Stimulated activated naive CD8-positive, alpha-beta T cell treated with anti-CD3 and anti-CD28 coated beads, Interleukin-15, amount 100 ng/mL, for 72 hours (primary cell): ENCODE results near the gene FBXO42.
A peak's percentile ranks its signal among the peaks of the same experiment; 100 is the strongest.
"Not testable (repeated sequence)": the region's sequence is repeated elsewhere in the genome, so short reads cannot be mapped to it uniquely, and the experiment has no call there.

ENCODE experiments used
- ATAC-seq: fragments of 150-1000 bp; cut with Tn5 transposase; 2 replicates; pipeline ENCODE4 v1.10.0; 2021; ENCODE audit warnings: mild to moderate bottlenecking, moderate library complexity
- DNase-seq, 2 donors: peaks; one replicate each; pipeline ENCODE4 v3.0.0; 2021 to 2022
- H3K27ac Mint-ChIP-seq, 2 donors: one replicate each; pipeline ENCODE4 v1.8.0; 2022; ENCODE audit warnings: mild to moderate bottlenecking in 2 of 2, mixed read lengths in 2 of 2, moderate library complexity in 2 of 2
- H3K27me3 Mint-ChIP-seq: one replicate; pipeline ENCODE4 v1.8.0; 2022; ENCODE audit warnings: mixed read lengths
- H3K4me1 Mint-ChIP-seq: one replicate; pipeline ENCODE4 v1.8.0; 2022; ENCODE audit warnings: mild to moderate bottlenecking, mixed read lengths
- H3K4me3 Mint-ChIP-seq, 2 donors: one replicate each; pipeline ENCODE4 v1.8.0; 2022; ENCODE audit warnings: mild to moderate bottlenecking in 2 of 2, mixed read lengths in 2 of 2, moderate library complexity in 1 of 2
- H3K9me3 Mint-ChIP-seq, 2 donors: one replicate each; pipeline ENCODE4 v1.8.0; 2022; ENCODE audit warnings: mixed read lengths in 2 of 2

Gene FBXO42

GRCh38 chr1:16380868-16381267, 28.6 kb upstream of the FBXO42 start:
- ATAC-seq: no peak
- no peaks in the 10 kb centered on the region for H3K9me3 Mint-ChIP-seq
- no peak for DNase-seq
- peak overlapping the region in 1 of 2 donors; percentile 76 for H3K27ac Mint-ChIP-seq
- H3K4me1 Mint-ChIP-seq: peaks cover 83% of the 10 kb centered on the region
- H3K27me3 Mint-ChIP-seq: no peaks in the 10 kb centered on the region
- no peak overlapping the region for H3K4me3 Mint-ChIP-seq

GRCh38 chr1:16378443-16378842, 26.2 kb upstream of the FBXO42 start:
- H3K4me3 Mint-ChIP-seq: no peak overlapping the region
- H3K27ac Mint-ChIP-seq: peak overlapping the region in 1 of 2 donors; percentile 4
- no peak for DNase-seq
- ATAC-seq: no peak
- H3K4me1 Mint-ChIP-seq: peaks cover 85% of the 10 kb centered on the region
- no peaks in the 10 kb centered on the region for H3K9me3 Mint-ChIP-seq
- H3K27me3 Mint-ChIP-seq: no peaks in the 10 kb centered on the region

GRCh38 chr1:16376971-16377370, 24.7 kb upstream of the FBXO42 start:
- no peaks in the 10 kb centered on the region for H3K27me3 Mint-ChIP-seq
- H3K27ac Mint-ChIP-seq: peak overlapping the region; percentile 53 to 91
- ATAC-seq: no peak
- H3K4me1 Mint-ChIP-seq: peaks cover 86% of the 10 kb centered on the region
- no peaks in the 10 kb centered on the region for H3K9me3 Mint-ChIP-seq
- no peak overlapping the region for H3K4me3 Mint-ChIP-seq
- DNase-seq: no peak

GRCh38 chr1:16375521-16376340, 23.5 kb upstream of the FBXO42 start:
- Mint-ChIP-seq H3K4me1 (peaks cover 91% of the 10 kb centered on the region), H3K27ac (peak overlapping the region; percentile 80 to 82), H3K9me3 (no peaks in the 10 kb centered on the region), H3K4me3 (peak overlapping the region; percentile 15 to 22), H3K27me3 (no peaks in the 10 kb centered on the region)
- ATAC-seq (no peak), DNase-seq (no peak)

GRCh38 chr1:16374266-16374665, 22.0 kb upstream of the FBXO42 start:
- no peak for ATAC-seq
- peak overlapping the region; percentile 69 to 78 for H3K27ac Mint-ChIP-seq
- H3K4me1 Mint-ChIP-seq: peaks cover 93% of the 10 kb centered on the region
- no peaks in the 10 kb centered on the region for H3K27me3 Mint-ChIP-seq
- H3K4me3 Mint-ChIP-seq: peak overlapping the region; percentile 44 to 54
- no peak for DNase-seq
- H3K9me3 Mint-ChIP-seq: no peaks in the 10 kb centered on the region

- H3K4me1 Mint-ChIP-seq: peaks cover 88% of the 10 kb centered on the region
Measured at GRCh38 chr1:16372535-16373285, 20.4 kb upstream of the FBXO42 start.

GRCh38 chr1:16371725-16372124, 19.4 kb upstream of the FBXO42 start:
- Mint-ChIP-seq H3K4me3 (peak overlapping the region; percentile 73 to 78), H3K9me3 (no peaks in the 10 kb centered on the region), H3K4me1 (peaks cover 79% of the 10 kb centered on the region), H3K27me3 (no peaks in the 10 kb centered on the region), H3K27ac (peak overlapping the region; percentile 90 to 97)
- DNase-seq (peak in 1 of 2 donors; percentile 30), ATAC-seq (peak; percentile 18)

More at GRCh38 chr1:16372535-16373285, 20.4 kb upstream of the FBXO42 start:
- no peak for DNase-seq
- Mint-ChIP-seq H3K9me3 (no peaks in the 10 kb centered on the region), H3K27ac (peak overlapping the region; percentile 90 to 97), H3K27me3 (no peaks in the 10 kb centered on the region), H3K4me3 (peak overlapping the region; percentile 73 to 78)
- ATAC-seq: no peak

GRCh38 chr1:16369821-16370220, 17.5 kb upstream of the FBXO42 start:
- DNase-seq (no peak), ATAC-seq (no peak)
- Mint-ChIP-seq H3K27ac (peak overlapping the region in 1 of 2 donors; percentile 68), H3K4me1 (peaks cover 59% of the 10 kb centered on the region), H3K27me3 (no peaks in the 10 kb centered on the region), H3K4me3 (peak overlapping the region; percentile 96 to 97), H3K9me3 (no peaks in the 10 kb centered on the region)

GRCh38 chr1:16367968-16368890, 15.9 kb upstream of the FBXO42 start:
- H3K27me3 Mint-ChIP-seq: no peaks in the 10 kb centered on the region

GRCh38 chr1:16367258-16367967, 15.1 kb upstream of the FBXO42 start:
- Mint-ChIP-seq H3K27ac (peak overlapping the region; percentile 98 to 100), H3K4me1 (peaks cover 37% of the 10 kb centered on the region), H3K9me3 (no peaks in the 10 kb centered on the region), H3K27me3 (no peaks in the 10 kb centered on the region), H3K4me3 (peak overlapping the region; percentile 96 to 97)
- peak; percentile 83 for ATAC-seq
- DNase-seq: peak; percentile 94 to 95

More at GRCh38 chr1:16367968-16368890, 15.9 kb upstream of the FBXO42 start:
- H3K4me1 Mint-ChIP-seq: peaks cover 45% of the 10 kb centered on the region
- ATAC-seq (no peak), DNase-seq (no peak)
- peak overlapping the region; percentile 98 to 100 for H3K27ac Mint-ChIP-seq
- H3K4me3 Mint-ChIP-seq: peak overlapping the region; percentile 96 to 97
- no peaks in the 10 kb centered on the region for H3K9me3 Mint-ChIP-seq

- Mint-ChIP-seq H3K27me3 (no peaks in the 10 kb centered on the region), H3K27ac (peak within 1 kb of the TSS; percentile 98 to 100), H3K4me3 (peak within 1 kb of the TSS; percentile 96 to 97), H3K4me1 (peaks cover 30% of the 10 kb centered on the region), H3K9me3 (no peaks in the 10 kb centered on the region)
- DNase-seq: peak; percentile 92 to 97
- peak; percentile 84 for ATAC-seq
Measured at GRCh38 chr1:16366722-16367257, 14.5 kb upstream of the FBXO42 start, which contains the start of gene SZRD1. TSS of gene SZRD1 (plus strand) at chr1:16367242. CDS start at chr1:16367258, 16 bp downstream.

GRCh38 chr1:16365146-16365498, 12.8 kb upstream of the FBXO42 start:
- DNase-seq, ATAC-seq, H3K9me3 Mint-ChIP-seq, H3K4me3 Mint-ChIP-seq, H3K27me3 Mint-ChIP-seq, H3K27ac Mint-ChIP-seq: not testable (repeated sequence)
- peaks cover 17% of the 10 kb centered on the region for H3K4me1 Mint-ChIP-seq

GRCh38 chr1:16356867-16357266, 4.6 kb upstream of the FBXO42 start:
- Mint-ChIP-seq H3K27ac (no peak overlapping the region), H3K9me3 (no peaks in the 10 kb centered on the region), H3K4me3 (no peak overlapping the region), H3K27me3 (no peaks in the 10 kb centered on the region), H3K4me1 (peaks cover 8% of the 10 kb centered on the region)
- no peak for DNase-seq
- no peak for ATAC-seq

- DNase-seq (no peak), ATAC-seq (no peak)
- Mint-ChIP-seq H3K27ac (no peak overlapping the region), H3K9me3 (no peaks in the 10 kb centered on the region), H3K4me1 (peaks cover 24% of the 10 kb centered on the region), H3K27me3 (no peaks in the 10 kb centered on the region), H3K4me3 (no peak overlapping the region)
Measured at GRCh38 chr1:16354619-16355018, 2.3 kb upstream of the FBXO42 start.
